Right kidney (tissue), 1 donor: ENCODE results near the gene ELAC2.

Source experiments
- DNase-seq: peaks from one replicate; pipeline ENCODE4 v3.0.0-alpha.2; 2016

ELAC2 gene

GRCh38 chr17:13024526-13025257 lies 6.9 kb upstream of the ELAC2 start:
- peak; percentile 67 for DNase-seq

- DNase-seq = no peak
Observed at GRCh38 chr17:13024016-13024415, 6.2 kb upstream of the ELAC2 start.

- no peak for DNase-seq
Observed at GRCh38 chr17:13016881-13017654, 759 bp downstream of the ELAC2 start.

- no peak for DNase-seq
Observed at GRCh38 chr17:13014801-13015200, 3.0 kb downstream of the ELAC2 start.

- no peak for DNase-seq
Observed at GRCh38 chr17:13010959-13011358, 6.9 kb downstream of the ELAC2 start.

- DNase-seq = no peak
Observed at GRCh38 chr17:13008461-13008860, 9.4 kb downstream of the ELAC2 start.

- DNase-seq = no peak
Observed at GRCh38 chr17:13005530-13005929, 12.3 kb downstream of the ELAC2 start.

GRCh38 chr17:13004336-13004735 lies 13.5 kb downstream of the ELAC2 start:
- DNase-seq = no peak

GRCh38 chr17:13003927-13004326 lies 13.9 kb downstream of the ELAC2 start:
- no peak for DNase-seq

- no peak for DNase-seq
Observed at GRCh38 chr17:13003454-13003851, 14.4 kb downstream of the ELAC2 start.

GRCh38 chr17:13002761-13003453 lies 14.9 kb downstream of the ELAC2 start:
- peak; percentile 63 for DNase-seq

- DNase-seq = no peak
Observed at GRCh38 chr17:13001991-13002615, 15.7 kb downstream of the ELAC2 start.

- DNase-seq = no peak
Observed at GRCh38 chr17:13000561-13000960, 17.3 kb downstream of the ELAC2 start.

GRCh38 chr17:12998874-12999273 lies 19.0 kb downstream of the ELAC2 start:
- DNase-seq = no peak

GRCh38 chr17:12998461-12998860 lies 19.4 kb downstream of the ELAC2 start:
- DNase-seq = no peak

GRCh38 chr17:12996941-12997340 lies 20.9 kb downstream of the ELAC2 start:
- DNase-seq = no peak

- DNase-seq = no peak
Observed at GRCh38 chr17:12996357-12996756, 21.5 kb downstream of the ELAC2 start.

- DNase-seq = no peak
Observed at GRCh38 chr17:12995896-12996295, 21.9 kb downstream of the ELAC2 start.

- DNase-seq = no peak
Observed at GRCh38 chr17:12995106-12995895, 22.5 kb downstream of the ELAC2 start.

GRCh38 chr17:12994341-12995074 lies 23.3 kb downstream of the ELAC2 start:
- DNase-seq = no peak

GRCh38 chr17:12993631-12994030 lies 24.2 kb downstream of the ELAC2 start:
- DNase-seq = no peak
